ENCODE results near the gene RCN2. TPM values are rescaled to one million over a fixed set of nuclear protein-coding genes. Genes with fewer than 3 reads are reported as not detected.

The RCN2 gene
- total RNA-seq, 2 donors from 2014 or later, result 20.9 to 26.7 TPM

GRCh38 chr15:76988867-76989780 is 57.6 kb downstream of the RCN2 start:
- intact Hi-C loops (cut with DNase I), result no loop called here
- no peak for DNase-seq
- peak; percentile 41 to 44 for ATAC-seq

- intact Hi-C loops (cut with DNase I), result no loop called here
- DNase-seq (no peak), ATAC-seq (no peak)
These were observed 59.5 kb downstream of the RCN2 start for GRCh38 chr15:76991048-76991447.

- intact Hi-C loops (cut with DNase I), result no loop called here
- ATAC-seq, result no peak
- DNase-seq, result no peak
These were observed 60.4 kb downstream of the RCN2 start for GRCh38 chr15:76991741-76992645.

DNA sequence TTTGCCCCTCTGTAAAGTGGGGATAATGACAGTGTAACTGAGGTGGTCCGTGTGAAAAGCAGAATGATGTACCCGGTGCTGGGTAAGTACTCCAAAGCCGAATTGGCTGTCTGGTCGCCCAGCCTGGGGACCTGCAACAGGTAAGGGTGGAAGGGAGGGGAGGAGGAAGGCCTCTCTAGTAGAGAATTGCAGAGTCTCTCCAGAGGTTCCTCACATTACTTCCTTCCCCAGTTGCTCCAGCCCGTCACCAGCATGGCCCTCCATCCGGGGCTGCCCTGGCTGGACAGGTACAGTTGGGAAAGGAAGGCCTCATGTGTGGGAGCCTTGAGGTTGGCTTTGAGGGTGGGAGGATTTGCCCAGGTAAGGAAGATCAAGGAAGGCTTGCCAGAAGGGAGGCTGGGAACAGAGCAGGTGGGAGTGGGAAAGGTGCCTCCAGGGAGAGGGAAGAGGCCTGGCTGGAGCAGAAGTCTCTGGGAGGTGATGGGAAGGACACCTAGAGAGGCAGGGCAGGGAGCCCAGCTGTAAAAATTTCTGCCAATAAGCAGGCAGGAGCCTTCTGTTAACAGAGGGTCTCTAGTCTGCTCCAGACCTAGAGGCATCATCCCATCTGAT is 61.7 kb downstream of the RCN2 start:
- intact Hi-C loops (cut with DNase I), result no loop called here
- DNase-seq (no peak), ATAC-seq (no peak)

DNA sequence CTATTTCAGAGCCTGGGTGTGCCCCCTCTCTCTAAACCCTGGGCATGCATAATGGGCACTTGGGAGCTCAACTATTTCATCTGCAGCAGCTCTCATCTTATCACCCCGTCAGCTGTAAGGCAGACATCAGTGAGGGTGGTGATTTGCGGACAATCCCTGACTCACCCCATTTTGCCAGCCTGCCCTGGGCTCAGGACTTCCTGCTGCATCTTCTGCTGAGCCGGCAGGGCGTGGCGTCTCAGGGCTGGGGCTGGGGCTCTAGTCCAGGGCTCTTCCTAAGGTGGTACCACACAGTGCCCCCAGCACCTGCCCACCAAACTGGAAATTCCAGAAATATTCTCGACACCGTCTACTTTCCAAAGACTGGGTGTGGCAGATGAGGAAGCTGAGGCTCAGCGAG is 62.5 kb downstream of the RCN2 start:
- peak in 1 of 2 donors; percentile 45 for ATAC-seq
- intact Hi-C loops (cut with DNase I), result no loop called here
- peak; percentile 64 for DNase-seq

DNA sequence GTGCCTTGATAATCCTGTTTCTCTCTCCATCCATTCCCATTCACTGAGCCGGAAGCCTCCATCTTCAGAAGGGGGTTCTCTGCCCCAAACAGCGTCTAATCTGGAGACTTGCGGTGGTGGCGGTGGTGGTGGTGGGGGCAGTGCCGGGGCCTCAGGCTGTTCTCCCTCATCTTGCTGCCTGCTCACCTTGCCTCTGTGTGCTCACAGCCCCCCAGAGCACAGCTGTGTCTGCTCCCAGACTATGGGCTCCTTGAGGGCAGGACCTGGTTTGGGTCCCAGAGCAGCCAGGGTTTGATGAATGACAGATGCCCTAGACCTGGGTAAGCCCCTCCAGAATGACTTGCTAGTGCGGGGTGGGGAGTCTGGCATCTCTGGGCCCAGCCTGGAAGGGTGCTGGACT is 62.9 kb downstream of the RCN2 start:
- ATAC-seq (no peak), DNase-seq (no peak)
- intact Hi-C loops (cut with DNase I), result no loop called here

DNA sequence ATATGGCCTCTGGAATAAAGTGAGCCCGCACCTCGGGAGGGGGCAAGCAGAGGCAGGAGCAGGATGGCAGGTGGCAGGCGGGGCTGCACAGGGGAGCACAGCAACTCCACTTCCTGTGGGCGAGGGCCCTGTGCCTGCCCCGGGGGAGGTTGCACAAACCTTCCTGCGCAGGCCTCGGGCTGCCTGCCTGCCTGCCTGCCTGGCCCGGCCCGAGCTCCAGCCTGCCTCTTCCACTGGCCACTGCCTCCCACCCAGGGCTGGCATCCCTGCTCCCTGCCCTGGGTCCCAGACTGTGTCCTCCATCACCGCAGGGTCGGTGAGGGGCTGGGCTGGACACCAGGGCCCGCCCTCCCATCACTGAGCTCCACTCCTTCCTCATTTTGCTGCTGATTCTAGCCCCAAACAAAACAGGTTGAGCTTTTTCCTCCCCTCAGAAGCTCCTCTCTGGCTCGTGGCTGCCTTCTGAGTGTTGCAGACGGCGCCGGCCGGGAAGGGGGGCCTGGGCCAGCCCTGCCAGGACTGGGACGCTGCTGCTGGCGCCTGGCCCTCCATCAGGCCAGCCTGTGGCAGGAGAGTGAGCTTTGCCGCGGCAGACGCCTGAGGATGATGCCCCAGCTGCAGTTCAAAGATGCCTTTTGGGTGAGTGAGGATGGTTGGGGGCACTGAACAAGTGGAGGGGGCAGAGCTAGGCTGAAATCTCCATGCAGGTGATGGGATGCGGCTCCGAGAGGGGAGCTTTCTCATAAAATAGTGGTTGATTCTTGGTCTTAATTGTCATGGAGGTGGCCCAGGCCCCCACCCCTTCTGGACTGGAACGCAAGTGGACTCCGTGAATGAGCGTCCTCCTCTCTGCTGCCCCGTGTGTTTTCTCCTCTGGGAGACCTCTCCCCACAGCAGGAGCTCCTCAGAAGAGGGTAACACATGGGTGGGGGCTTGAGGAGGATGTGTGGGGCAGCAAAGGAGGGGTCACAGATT is 63.7 kb downstream of the RCN2 start, which contains the start of gene PSTPIP1:
PSTPIP1 (plus strand) TSS at position 156 of the 975 bp plus-strand sequence; CDS start at position 604, 448 bp downstream.
- ATAC-seq (peak; percentile 47 to 63), DNase-seq (peak; percentile 45)
- intact Hi-C loops (cut with DNase I), result no loop called here

GRCh38 chr15:76996076-76996525 is 64.6 kb downstream of the RCN2 start:
- ATAC-seq (no peak), DNase-seq (no peak)
- intact Hi-C loops (cut with DNase I), result no loop called here

- ATAC-seq (peak; percentile 48 to 50), DNase-seq (peak; percentile 59)
- intact Hi-C loops (cut with DNase I), result no loop called here
These were observed 65.2 kb downstream of the RCN2 start for GRCh38 chr15:76996526-76997401.

GRCh38 chr15:76998663-76999285 is 67.2 kb downstream of the RCN2 start:
- DNase-seq (no peak), ATAC-seq (no peak)
- intact Hi-C loops (cut with DNase I), result no loop called here

- no peak for DNase-seq
- ATAC-seq, result no peak
- intact Hi-C loops (cut with DNase I), result no loop called here
These were observed 68.4 kb downstream of the RCN2 start for GRCh38 chr15:76999996-77000395.

DNA sequence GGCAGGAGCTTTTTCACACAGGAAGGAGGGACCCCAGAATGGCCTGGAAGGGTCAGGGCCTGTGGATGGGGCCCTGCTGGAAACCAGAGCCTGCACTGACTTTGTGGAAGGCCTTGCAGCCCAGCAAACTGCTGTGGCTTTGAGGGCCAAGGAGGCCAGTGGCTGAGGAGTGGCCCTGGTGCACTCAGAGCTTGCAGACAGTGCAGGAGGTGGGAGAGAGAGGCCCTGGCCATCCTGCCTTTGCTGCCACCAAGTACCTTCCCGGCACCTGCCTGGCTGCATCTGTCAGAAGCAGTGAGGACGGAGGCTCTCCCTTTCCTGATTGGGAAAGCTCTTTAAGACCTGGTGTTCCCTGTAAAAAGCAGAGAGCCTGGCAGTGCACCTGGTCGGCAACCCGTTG is 69.8 kb downstream of the RCN2 start:
- intact Hi-C loops (cut with DNase I), result no loop called here
- ATAC-seq (no peak), DNase-seq (no peak)

- no peak for ATAC-seq
- no peak for DNase-seq
- intact Hi-C loops (cut with DNase I), result no loop called here
These were observed 70.4 kb downstream of the RCN2 start for GRCh38 chr15:77001966-77002365.

GRCh38 chr15:77002436-77002835 is 70.9 kb downstream of the RCN2 start:
- ATAC-seq, result no peak
- DNase-seq, result no peak
- intact Hi-C loops (cut with DNase I), result no loop called here

- DNase-seq (peak; percentile 54), ATAC-seq (peak; percentile 74 to 78)
- intact Hi-C loops (cut with DNase I), result no loop called here
These were observed 71.7 kb downstream of the RCN2 start for GRCh38 chr15:77002954-77003912.
